ENCODE measurements around the gene GNA12. TPM values are rescaled to one million over a fixed set of nuclear protein-coding genes. Genes with fewer than 3 reads are reported as not detected.

The GNA12 gene
- total RNA-seq, 1 donor, result 22.7 TPM

DNA sequence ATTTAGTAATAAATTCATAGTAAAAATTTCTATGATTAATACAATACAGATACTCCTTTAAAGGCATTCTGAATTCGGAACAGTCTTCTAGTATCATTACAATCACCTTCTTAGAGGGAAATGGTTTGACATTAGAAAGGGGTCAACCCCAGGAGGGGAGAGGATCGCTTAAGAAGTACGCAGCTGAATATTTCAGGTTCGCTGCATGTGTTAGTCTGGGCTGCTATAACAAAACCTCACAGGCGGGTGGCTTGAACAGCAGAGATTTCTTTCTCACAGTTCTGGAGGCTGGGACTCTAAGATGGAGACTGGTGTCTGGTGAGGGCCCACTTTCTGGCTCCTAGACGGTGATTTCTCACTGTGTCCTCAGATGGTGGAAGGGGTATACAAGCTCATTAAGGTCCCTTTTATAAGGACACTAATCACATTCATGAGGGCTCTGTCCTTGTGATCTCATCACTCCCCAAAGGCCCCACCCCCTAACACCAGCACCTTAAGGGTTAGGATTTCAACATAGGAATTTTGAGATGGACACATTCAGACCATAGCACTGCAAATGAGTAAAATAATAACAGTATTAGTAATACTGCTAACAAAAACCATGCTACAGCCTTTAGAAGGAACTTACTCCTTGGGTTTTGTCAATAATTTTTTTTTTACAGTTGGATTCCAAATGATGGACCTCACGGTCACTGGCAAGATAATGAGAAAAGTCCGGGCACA lies 34.0 kb downstream of the GNA12 start:
- Histone ChIP-seq H3K27me3 (ENCODE audit: insufficient read depth, low read length) (no peaks in the 10 kb centered on the region), H3K4me1 (ENCODE audit: insufficient read depth, low read length) (peaks cover 26% of the 10 kb centered on the region), H3K4me3 (ENCODE audit: low read length) (no peak overlapping the region), H3K9me3 (ENCODE audit: low read depth, low read length) (no peaks in the 10 kb centered on the region)

DNA sequence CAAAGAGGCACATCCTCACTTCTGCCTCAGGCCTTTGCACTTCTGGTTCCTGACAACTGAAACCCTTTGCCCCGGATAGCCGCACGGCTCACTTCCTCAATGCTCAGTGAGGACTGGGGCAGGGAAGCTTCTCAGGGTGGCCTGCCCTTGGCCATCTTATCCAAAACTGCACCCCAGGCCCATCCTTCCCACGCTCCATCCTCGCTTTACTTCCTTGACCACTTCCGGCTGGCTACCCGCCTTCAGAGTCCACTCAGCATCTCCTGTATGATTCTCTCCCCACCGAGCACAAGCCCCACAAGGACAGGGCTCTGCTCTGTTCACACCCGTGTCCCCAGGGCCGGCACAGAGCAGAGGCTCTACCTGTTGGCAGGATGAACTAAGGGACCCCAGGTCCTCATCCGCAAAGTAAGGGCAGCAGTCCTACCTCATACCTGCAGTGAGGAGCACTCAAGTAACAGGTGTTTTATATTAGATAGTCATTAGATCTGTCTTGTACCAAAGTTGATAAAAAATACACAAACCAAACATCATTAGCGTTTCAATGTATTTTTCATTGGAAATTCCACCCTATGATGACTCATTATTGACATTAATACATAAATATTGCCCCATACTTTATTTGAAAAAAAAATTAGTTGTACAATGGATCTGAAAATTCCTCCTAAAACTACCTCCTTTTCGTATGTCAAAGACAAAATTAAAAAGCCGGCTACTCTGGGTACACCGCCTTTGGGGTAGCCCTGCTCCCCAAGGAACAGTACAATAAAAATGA lies 35.0 kb downstream of the GNA12 start:
- Histone ChIP-seq H3K4me1 (ENCODE audit: insufficient read depth, low read length) (peaks cover 26% of the 10 kb centered on the region), H3K27me3 (ENCODE audit: insufficient read depth, low read length) (no peaks in the 10 kb centered on the region), H3K9me3 (ENCODE audit: low read depth, low read length) (no peaks in the 10 kb centered on the region), H3K4me3 (ENCODE audit: low read length) (no peak overlapping the region)

DNA sequence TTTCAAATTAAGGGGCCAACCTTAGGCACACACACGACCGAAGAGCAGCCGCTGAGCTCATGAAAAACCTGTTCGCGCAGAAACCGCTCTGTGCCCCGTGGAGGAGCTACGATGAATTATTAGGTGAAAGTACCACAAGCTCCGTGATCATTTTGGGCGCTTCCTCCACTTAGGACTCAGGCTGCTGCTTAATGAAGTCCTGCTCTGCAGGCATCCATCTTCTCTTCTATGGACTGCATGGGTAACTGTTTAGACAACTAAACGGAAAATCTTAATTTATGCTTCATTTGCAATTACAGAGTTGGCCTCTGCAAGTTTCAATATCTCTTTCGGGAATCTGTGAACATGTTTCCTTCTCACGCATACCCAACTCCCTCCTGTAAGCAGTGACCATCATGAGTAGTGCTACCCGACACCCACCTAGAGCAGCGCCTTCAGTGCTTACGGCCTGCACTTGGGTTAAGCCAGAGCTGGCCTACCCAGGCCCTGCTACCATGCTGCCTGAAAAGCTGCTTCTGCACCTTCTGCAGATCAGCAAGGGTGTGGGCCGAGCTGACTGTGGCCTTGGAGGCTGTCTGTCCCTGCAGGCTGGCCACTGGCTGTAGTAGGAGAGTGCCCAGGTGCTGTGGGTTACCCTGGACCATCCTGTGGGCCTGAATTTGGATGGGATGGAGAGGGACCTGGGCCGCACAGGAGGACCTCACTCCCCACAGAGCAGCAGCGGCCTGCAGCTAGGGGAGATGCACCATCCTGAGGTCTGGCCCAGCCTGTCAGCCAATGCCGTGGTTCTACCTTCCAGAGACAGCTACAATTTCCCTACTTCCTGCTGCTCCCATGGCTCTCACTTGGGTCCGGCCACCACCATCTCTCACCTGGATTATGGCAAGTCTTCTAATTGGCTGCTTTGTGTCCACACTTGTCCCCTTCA lies 36.0 kb downstream of the GNA12 start:
- H3K27me3 ChIP-seq (ENCODE audit: insufficient read depth, low read length), result no peaks in the 10 kb centered on the region
- H3K4me1 ChIP-seq (ENCODE audit: insufficient read depth, low read length), result peaks cover 23% of the 10 kb centered on the region
- H3K4me3 ChIP-seq (ENCODE audit: low read length), result no peak overlapping the region
- H3K9me3 ChIP-seq (ENCODE audit: low read depth, low read length), result no peaks in the 10 kb centered on the region

DNA sequence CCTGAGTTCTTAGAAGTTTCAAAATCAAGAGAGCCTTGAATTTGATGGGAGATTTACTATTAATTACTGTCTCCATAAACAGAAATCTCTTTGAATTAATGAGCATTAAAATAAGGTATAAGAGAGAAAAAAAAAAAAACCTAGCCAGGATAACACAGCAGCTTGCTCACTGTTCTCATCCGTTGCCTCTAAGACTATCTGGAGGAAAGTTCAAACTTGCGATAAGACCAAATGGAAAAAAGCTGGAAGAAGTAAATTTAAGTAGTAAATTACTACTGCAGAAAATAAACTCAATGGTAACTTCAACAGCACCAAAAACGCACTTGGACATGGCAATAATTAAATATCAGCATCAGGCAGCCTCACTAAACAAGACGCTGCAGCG lies 36.7 kb downstream of the GNA12 start:
- no peak overlapping the region for H3K4me3 ChIP-seq (ENCODE audit: low read length)
- H3K9me3 ChIP-seq (ENCODE audit: low read depth, low read length), result no peaks in the 10 kb centered on the region
- peaks cover 27% of the 10 kb centered on the region for H3K4me1 ChIP-seq (ENCODE audit: insufficient read depth, low read length)
- H3K27me3 ChIP-seq (ENCODE audit: insufficient read depth, low read length), result no peaks in the 10 kb centered on the region

DNA sequence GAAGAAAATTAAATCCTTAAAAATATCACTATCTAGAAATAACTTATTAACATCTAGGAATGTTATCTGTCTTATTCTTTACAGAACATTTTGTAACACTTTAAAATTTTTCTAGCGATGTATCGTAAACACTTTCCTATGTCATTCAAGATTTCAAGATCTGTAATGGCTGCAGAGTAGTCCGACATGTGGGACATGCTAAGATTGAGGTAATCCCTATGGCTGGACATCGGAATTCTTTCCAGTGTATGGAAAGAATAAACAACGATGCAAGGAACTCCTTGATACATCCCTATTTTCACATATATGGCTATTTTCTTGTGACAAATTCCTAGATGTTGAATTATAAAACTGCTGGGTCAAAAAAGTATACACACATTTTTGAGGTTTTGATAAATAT lies 37.5 kb downstream of the GNA12 start:
- no peaks in the 10 kb centered on the region for H3K27me3 ChIP-seq (ENCODE audit: insufficient read depth, low read length)
- no peaks in the 10 kb centered on the region for H3K9me3 ChIP-seq (ENCODE audit: low read depth, low read length)
- H3K4me3 ChIP-seq (ENCODE audit: low read length), result no peak overlapping the region

DNA sequence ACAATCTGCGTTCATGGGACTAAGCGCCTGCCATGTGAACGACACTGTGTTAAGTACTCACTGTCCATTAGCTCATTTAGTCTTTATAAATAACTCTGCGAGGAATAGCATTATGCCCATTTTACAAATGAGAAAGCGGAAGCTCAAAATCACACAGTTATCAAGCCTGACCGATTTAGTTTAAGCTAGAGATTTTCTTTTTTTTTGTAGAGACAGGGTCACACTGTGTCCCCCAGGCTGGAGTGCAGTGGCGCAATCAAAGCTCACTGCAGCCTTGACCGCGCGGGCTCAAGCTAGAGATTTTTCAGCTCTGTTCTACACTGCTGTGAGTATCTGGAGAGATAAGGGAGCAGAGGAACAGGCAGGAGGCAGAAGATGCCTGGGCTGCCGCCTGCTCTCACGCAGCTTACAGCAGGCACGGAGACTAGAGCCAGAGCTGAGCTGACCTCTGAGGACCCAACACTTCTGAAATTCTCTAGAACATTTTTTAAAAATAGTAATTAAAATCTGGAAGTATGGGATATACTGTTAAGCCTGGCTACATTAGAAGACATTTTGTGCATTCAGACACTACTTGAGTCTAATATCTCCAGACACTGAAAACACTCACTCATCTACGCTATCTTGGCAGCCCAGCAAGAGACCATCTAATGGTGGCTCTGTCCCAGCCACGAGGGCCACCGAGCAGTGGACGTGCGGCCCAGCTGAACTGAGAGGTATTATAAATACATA lies 38.7 kb downstream of the GNA12 start:
- no peaks in the 10 kb centered on the region for H3K27me3 ChIP-seq (ENCODE audit: insufficient read depth, low read length)
- H3K4me3 ChIP-seq (ENCODE audit: low read length), result no peak overlapping the region
- H3K9me3 ChIP-seq (ENCODE audit: low read depth, low read length), result no peaks in the 10 kb centered on the region
- H3K4me1 ChIP-seq (ENCODE audit: insufficient read depth, low read length), result peaks cover 26% of the 10 kb centered on the region

More for the DNA sequence above, 37.5 kb downstream of the GNA12 start:
- H3K4me1 ChIP-seq (ENCODE audit: insufficient read depth, low read length), result peaks cover 23% of the 10 kb centered on the region

DNA sequence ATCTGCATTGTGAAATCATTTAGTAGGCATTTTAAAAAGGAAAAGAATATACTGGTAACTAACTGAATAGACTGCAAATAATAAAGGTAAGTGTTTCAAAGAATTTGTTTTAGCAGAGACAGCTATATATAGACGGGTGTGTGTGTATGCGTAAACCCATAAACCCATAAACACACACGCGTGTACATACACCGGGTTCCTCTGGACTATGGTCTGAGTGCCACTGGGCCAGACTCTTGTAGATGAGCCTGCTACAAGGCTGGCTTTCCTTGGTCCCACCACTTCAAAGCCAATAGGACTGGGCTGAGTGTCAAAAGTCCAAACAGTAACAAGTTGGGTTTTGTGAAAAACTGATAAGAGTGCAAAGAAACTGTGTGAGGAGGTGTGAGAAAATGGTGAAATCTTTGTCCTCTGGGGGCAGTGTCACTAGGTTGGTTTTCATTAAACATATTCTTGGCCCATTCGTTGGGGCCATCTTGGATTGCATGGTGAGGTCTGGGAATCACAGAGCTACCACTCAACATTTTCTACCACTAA lies 39.8 kb downstream of the GNA12 start:
- Histone ChIP-seq H3K27me3 (ENCODE audit: insufficient read depth, low read length) (no peaks in the 10 kb centered on the region), H3K9me3 (ENCODE audit: low read depth, low read length) (no peaks in the 10 kb centered on the region), H3K4me1 (ENCODE audit: insufficient read depth, low read length) (peaks cover 31% of the 10 kb centered on the region), H3K4me3 (ENCODE audit: low read length) (no peak overlapping the region)

DNA sequence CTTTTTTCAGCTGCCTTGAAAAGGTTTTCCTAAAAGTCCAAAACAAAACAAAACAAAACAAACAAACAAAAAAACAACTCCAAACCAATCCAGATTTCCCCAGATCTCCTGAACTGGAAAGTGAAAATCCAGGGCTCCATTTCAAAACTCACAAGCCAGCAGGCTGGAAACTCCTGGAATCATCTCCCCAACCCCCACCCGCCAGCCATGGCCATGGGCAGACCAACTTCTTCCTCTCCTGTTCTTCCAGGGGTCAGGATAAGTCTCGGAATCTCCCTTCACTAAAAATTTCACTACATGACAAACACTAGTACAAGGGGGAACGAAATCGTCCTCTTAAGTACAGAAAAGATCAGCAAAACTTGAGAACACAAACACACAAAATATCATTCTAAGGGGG lies 40.4 kb downstream of the GNA12 start:
- H3K27me3 ChIP-seq (ENCODE audit: insufficient read depth, low read length), result no peaks in the 10 kb centered on the region
- H3K4me3 ChIP-seq (ENCODE audit: low read length), result no peak overlapping the region
- peaks cover 31% of the 10 kb centered on the region for H3K4me1 ChIP-seq (ENCODE audit: insufficient read depth, low read length)
- H3K9me3 ChIP-seq (ENCODE audit: low read depth, low read length), result no peaks in the 10 kb centered on the region

DNA sequence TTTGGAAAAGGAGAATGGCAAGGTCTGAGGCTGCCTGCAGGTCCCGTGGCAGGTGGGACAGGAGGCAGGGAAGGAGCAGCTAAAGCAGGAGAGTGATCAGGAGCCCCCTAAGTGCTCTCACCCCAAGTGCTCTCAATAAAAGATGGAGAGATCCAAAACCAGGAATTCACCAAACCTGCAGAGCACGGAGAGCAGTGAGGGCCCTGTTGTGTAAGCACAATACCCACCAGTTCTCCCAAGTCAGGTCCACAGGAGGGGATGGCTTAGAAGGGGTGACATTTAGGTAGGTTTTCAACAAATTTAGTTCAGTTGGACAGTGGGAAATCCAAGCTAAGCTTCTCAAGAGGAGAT lies 40.8 kb downstream of the GNA12 start:
- Histone ChIP-seq H3K27me3 (ENCODE audit: insufficient read depth, low read length) (no peaks in the 10 kb centered on the region), H3K4me1 (ENCODE audit: insufficient read depth, low read length) (peaks cover 27% of the 10 kb centered on the region), H3K4me3 (ENCODE audit: low read length) (no peak overlapping the region), H3K9me3 (ENCODE audit: low read depth, low read length) (no peaks in the 10 kb centered on the region)

DNA sequence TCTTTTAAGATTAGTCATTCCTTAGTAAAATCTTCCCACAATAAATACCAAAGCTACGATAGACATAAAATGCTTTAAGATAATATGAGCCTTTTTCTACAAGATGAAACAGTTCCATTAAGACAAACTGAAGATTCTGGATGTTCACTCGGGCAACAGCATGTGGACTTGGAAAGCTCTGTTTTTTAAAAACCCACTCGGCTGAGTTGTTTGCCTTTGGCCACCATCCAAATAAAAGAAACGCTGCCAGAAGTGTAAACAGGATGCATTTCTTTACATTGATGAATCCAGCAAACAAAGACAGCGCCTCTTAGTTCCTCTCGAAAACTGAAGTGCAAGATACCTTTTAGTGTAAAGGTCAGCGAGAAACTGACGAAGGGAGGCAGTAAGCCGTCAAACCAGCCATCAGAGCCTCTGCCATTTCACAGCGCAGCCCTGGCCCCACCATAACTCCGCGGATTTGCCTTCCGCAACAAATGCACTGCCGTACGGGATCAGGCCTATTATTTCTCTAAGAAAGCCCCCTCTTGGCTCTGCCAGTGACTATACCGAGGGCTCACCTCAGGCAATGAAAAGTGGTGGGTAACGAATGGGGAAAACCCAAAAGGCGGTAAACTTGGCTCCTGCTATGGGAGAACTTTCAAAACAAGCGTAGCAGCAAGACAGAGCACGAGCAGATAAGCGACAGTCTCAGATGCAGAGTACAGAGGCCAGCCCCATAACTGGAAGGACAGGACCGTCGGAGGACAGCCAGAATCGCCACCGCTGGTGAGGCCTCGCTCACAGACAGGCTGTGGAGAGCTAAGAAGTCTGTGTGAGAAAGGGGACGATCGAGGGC lies 41.4 kb downstream of the GNA12 start:
- Histone ChIP-seq H3K9me3 (ENCODE audit: low read depth, low read length) (no peaks in the 10 kb centered on the region), H3K27me3 (ENCODE audit: insufficient read depth, low read length) (no peaks in the 10 kb centered on the region), H3K4me3 (ENCODE audit: low read length) (no peak overlapping the region), H3K4me1 (ENCODE audit: insufficient read depth, low read length) (peaks cover 21% of the 10 kb centered on the region)

DNA sequence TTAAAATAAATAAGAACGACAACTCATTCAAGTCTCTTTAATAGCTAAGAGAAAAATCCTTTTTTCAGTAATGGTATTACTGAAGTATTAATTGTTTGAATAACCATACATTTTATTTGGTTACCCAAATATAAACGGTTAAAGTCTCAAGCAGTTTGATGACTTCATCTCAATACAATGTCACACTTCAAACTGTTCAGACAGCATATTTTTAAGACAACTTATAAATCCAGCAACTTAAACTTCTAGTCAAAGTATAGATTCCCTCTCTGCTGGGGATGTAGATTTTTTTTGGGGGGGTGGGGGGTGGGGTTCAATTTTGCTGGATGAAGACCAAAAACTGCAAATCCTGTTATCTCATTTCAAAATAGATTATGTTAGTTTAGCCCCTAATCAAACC lies 42.0 kb downstream of the GNA12 start:
- H3K9me3 ChIP-seq (ENCODE audit: low read depth, low read length), result no peaks in the 10 kb centered on the region
- H3K4me3 ChIP-seq (ENCODE audit: low read length), result no peak overlapping the region
- H3K27me3 ChIP-seq (ENCODE audit: insufficient read depth, low read length), result no peaks in the 10 kb centered on the region
- peaks cover 19% of the 10 kb centered on the region for H3K4me1 ChIP-seq (ENCODE audit: insufficient read depth, low read length)

DNA sequence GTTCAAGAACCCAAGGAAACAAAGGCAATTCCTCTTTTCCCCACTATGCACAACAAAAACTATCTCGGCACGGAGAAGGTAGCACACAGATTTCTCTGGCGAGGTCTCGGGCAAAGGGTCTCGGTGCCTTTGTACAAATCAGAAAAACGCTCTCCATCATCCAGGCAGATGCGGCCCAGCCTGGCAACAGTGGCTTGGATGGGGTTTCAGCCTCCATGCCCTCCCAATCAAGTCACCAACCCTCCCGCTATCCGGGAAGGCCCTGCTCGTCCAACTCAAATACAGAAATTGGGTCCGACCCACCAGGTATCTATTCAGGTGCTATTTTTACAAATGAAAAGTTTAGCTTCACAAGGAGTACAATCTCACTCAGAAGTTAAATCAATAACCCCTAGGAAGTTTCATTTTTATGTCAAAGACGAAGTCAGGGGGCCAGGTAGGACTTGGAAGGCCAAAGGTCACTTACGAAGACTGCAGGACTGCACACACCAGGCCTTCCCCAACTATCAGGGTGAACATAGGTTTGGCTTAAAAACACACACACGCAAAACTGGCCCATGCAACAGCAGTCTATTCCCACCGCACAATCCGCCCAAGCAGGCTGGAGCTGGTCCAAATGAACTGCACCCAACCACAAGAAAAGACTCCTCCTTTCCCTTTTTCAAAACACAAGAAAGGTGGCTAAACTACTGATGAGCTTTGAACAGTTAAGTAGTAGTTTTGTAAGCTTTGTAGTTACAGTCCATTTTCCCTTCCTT lies 43.0 kb downstream of the GNA12 start:
- no peaks in the 10 kb centered on the region for H3K27me3 ChIP-seq (ENCODE audit: insufficient read depth, low read length)

DNA sequence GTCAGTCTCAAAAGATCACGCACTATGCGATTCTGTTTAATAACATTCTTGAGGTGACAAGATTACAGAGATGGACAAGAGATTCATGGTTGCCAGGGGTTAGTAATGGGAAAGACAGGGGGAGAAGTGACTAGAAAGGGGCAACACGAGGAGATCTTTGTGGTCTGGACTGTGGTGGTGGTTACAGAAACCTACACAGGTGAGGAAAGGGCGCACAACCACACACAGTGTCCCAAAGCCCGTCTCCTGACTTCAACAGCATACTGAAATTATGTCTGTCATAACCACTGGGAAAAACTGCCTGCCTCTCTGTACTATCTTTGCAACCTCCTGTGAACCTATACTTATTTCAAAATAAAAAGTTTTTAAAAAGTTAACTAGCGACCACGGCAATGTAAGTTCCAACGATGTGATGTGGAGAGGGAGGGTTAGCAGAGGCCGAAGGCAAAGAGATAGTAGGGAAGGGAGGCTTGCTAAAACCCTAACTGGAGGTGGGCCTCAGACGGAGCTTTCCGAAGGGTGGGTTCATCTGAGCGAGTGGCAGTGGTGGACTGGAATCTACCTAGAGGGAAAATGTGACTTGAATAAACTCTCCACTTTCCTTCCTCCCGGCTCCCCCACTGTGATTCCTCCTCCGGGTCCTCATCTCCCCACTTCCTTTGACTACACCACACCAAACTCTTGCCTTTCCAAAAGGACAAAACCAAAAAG lies 43.7 kb downstream of the GNA12 start:
- Histone ChIP-seq H3K27me3 (ENCODE audit: insufficient read depth, low read length) (no peaks in the 10 kb centered on the region), H3K9me3 (ENCODE audit: low read depth, low read length) (no peaks in the 10 kb centered on the region), H3K4me3 (ENCODE audit: low read length) (no peak overlapping the region), H3K4me1 (ENCODE audit: insufficient read depth, low read length) (peaks cover 19% of the 10 kb centered on the region)

More for the DNA sequence above, 43.0 kb downstream of the GNA12 start:
- H3K4me3 ChIP-seq (ENCODE audit: low read length), result no peak overlapping the region
- H3K9me3 ChIP-seq (ENCODE audit: low read depth, low read length), result no peaks in the 10 kb centered on the region
- H3K4me1 ChIP-seq (ENCODE audit: insufficient read depth, low read length), result peaks cover 19% of the 10 kb centered on the region
